ENCODE measurements around the gene LDB1.
A peak's percentile ranks its signal among the peaks of the same experiment; 100 is the strongest.

The LDB1 gene

GRCh38 chr10:102065561-102066398, 54.4 kb downstream of the LDB1 start:
- TF ChIP-seq, protein P1, sequence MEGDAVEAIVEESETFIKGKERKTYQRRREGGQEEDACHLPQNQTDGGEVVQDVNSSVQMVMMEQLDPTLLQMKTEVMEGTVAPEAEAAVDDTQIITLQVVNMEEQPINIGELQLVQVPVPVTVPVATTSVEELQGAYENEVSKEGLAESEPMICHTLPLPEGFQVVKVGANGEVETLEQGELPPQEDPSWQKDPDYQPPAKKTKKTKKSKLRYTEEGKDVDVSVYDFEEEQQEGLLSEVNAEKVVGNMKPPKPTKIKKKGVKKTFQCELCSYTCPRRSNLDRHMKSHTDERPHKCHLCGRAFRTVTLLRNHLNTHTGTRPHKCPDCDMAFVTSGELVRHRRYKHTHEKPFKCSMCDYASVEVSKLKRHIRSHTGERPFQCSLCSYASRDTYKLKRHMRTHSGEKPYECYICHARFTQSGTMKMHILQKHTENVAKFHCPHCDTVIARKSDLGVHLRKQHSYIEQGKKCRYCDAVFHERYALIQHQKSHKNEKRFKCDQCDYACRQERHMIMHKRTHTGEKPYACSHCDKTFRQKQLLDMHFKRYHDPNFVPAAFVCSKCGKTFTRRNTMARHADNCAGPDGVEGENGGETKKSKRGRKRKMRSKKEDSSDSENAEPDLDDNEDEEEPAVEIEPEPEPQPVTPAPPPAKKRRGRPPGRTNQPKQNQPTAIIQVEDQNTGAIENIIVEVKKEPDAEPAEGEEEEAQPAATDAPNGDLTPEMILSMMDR (IDR thresholded peaks at IDR 0.05; ENCODE audit: control insufficient read depth, insufficient read depth, low read depth, low read length, missing control alignments) = no peak
- peak overlapping the region; percentile 56 for H3K4me3 ChIP-seq (ENCODE audit: control insufficient read depth, low read depth, low read length)
- no peak for DNase-seq (ENCODE audit: low read depth)

DNA sequence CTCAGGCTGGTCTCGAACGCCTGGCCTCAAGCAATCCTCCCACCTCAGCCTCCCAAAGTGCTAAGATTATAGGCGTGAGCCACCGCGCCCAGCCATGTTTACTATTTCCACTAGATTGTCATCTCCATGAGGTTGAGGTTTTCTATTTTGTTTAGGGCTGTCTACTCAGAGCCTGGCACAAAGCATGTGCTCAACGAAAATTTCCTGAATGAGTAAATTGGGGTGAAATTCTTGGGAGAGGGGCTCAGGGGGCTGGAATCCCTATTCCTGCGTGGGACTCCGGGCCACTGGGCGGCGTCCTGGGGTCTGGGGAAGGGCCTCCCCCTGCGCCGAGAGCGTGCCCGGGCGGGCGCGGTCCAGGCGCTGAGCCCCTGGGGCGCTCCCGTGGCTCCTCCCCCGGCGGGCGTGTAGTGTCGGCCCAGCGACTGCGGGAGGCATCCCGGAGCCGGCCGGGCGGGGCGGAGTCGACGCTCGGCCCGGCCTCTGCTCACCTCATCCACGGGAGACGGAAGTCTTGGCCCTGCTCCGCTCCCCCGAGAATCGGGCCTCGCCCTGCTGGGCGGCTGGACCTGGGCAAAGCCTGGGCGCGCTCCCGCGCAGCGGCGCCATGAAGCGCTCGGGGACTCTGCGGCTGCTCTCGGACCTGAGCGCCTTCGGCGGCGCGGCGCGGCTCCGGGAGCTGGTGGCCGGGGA, 55.2 kb downstream of the LDB1 start, which contains the start of gene HPS6:
Gene HPS6, plus strand, starts transcription at position 482 of the 693 bp plus-strand sequence. Its CDS starts 126 bp downstream, at position 608.
- H3K4me3 ChIP-seq (ENCODE audit: control insufficient read depth, low read depth, low read length) = peak within 1 kb of the TSS; percentile 56
- DNase-seq (ENCODE audit: low read depth) = peak; percentile 37
- TF ChIP-seq, protein P1 (IDR thresholded peaks at IDR 0.05; ENCODE audit: control insufficient read depth, insufficient read depth, low read depth, low read length, missing control alignments) = no peak

GRCh38 chr10:102064503-102064867, 55.7 kb downstream of the LDB1 start:
- TF ChIP-seq, protein P1 (IDR thresholded peaks at IDR 0.05; ENCODE audit: control insufficient read depth, insufficient read depth, low read depth, low read length, missing control alignments) = no peak
- H3K4me3 ChIP-seq (ENCODE audit: control insufficient read depth, low read depth, low read length) = peak overlapping the region; percentile 31; the same call in 1 of the 2 replicates
- no peak for DNase-seq (ENCODE audit: low read depth)

- DNase-seq (ENCODE audit: low read depth) = no peak
- H3K4me3 ChIP-seq (ENCODE audit: control insufficient read depth, low read depth, low read length) = no peak overlapping the region
- TF ChIP-seq, protein P1 (IDR thresholded peaks at IDR 0.05; ENCODE audit: control insufficient read depth, insufficient read depth, low read depth, low read length, missing control alignments) = no peak
Observed at GRCh38 chr10:102059987-102060386, 60.2 kb downstream of the LDB1 start.
